ENCODE results near the gene SLC18A3. TPM values are rescaled to one million over a fixed set of nuclear protein-coding genes. Genes with fewer than 3 reads are reported as not detected.

Gene SLC18A3
- total RNA-seq, 5 donors from 2014 or later (not counting 1 experiment from before 2014, with no cell fraction given), result not detected

DNA sequence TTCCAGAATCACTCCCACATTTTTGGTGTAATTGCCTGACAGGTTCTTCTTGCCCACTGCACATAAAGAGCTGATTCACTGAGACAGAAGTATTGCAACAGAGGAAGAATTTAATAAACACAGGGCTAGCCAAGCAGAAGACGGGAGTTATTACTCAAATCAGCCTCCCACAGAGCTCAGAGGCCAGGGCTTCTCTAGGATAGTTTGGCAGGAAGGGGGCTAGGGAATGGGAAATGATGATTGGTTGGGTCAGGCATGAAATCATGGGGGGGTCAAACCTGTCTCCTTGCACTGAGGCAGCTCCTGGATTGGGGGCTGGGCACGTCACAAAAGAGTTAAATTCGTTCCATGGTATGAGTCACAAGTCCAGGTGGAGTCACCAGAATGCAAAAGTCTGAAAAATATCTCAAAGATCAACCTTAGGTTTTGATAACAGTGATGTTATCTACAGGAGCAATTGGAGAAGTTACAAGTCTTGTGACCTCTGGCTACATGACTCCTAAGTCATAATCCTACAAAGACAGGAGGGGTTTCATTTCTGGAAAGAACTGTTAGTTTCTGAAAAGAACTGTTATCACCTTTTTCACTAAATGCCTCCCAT, 41.0 kb upstream of the SLC18A3 start:
- ATAC-seq (replicated peaks in 1 of 4) (no peak), DNase-seq (no peak)
- Mint-ChIP-seq H3K9me3 (no peaks in the 10 kb centered on the region), H3K4me1 (peaks cover 0 to 3% (median 0%) of the 10 kb centered on the region in 3 donors), H3K27ac (no peak overlapping the region), H3K4me3 (no peak overlapping the region), H3K27me3 (peaks cover 9 to 18% of the 10 kb centered on the region in 2 donors), H3K36me3 (no peaks in the 10 kb centered on the region)
- CTCF ChIA-PET, result no interaction called here
- no peaks in the 10 kb centered on the region for H3K36me3 ChIP-seq (ENCODE audit: control insufficient read depth in 2 of 2, extremely low read depth in 1 of 2, insufficient read depth in 1 of 2, low read length in 1 of 2)
- H3K4me3 ChIP-seq (ENCODE audit: control insufficient read depth in 1 of 2, extremely low read depth in 1 of 2, low read length in 1 of 2), result no peak overlapping the region
- H3K9me3 ChIP-seq, result no peaks in the 10 kb centered on the region
- H3K27ac ChIP-seq (ENCODE audit: low read length), result no peak overlapping the region
- H3K4me1 ChIP-seq (ENCODE audit: control insufficient read depth in 1 of 2, extremely low read depth in 1 of 2, insufficient read depth in 2 of 2, low read length in 2 of 2), result no peaks in the 10 kb centered on the region
- H3K27me3 ChIP-seq (replicated peaks in 1 of 2; ENCODE audit: control insufficient read depth in 2 of 2, extremely low read depth in 1 of 2, insufficient read depth in 2 of 2, low read length in 1 of 2), result peaks cover 0 to 9% of the 10 kb centered on the region in 2 experiments
- POLR2A ChIA-PET, result no interaction called here
- no CpG with 5 or more reads among the region's 3 CpGs for WGBS (ENCODE audit: insufficient coverage)

DNA sequence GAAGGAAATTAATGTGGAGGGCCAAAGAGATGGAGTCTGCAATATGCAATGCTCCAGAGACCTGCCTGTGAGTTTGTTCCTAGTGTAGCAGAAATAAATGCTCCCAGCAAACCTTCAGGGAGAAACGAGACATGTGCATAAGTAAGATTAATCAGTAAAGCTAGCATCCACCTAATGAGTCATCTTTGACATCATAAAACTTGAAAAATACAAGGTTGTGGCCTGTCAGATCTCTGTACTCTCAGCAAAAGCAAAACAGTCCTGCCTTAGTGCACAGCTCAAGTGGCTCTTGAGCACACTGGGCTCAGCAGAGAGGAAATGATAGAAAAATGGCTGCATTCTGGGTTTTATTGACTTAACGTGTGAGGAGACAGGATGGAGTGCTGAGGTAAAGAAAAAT, 38.7 kb upstream of the SLC18A3 start:
- POLR2A ChIA-PET, result no interaction called here
- Histone ChIP-seq H3K4me1 (ENCODE audit: control insufficient read depth in 1 of 2, extremely low read depth in 1 of 2, insufficient read depth in 2 of 2, low read length in 2 of 2) (no peaks in the 10 kb centered on the region), H3K27ac (ENCODE audit: low read length) (no peak overlapping the region), H3K27me3 (replicated peaks in 1 of 2; ENCODE audit: control insufficient read depth in 2 of 2, extremely low read depth in 1 of 2, insufficient read depth in 2 of 2, low read length in 1 of 2) (peaks cover 0 to 9% of the 10 kb centered on the region in 2 experiments), H3K4me3 (ENCODE audit: control insufficient read depth in 1 of 2, extremely low read depth in 1 of 2, low read length in 1 of 2) (no peak overlapping the region), H3K9me3 (no peaks in the 10 kb centered on the region), H3K36me3 (ENCODE audit: control insufficient read depth in 2 of 2, extremely low read depth in 1 of 2, insufficient read depth in 1 of 2, low read length in 1 of 2) (no peaks in the 10 kb centered on the region)
- CTCF ChIA-PET, result interaction anchor here in 1 of 2 donors (0.6 kb wide), 1 partner anchor 18 kb away, joined by 3 read pairs; no protein-coding TSS in a partner anchor
- no peaks in the 10 kb centered on the region for H3K36me3 Mint-ChIP-seq
- ATAC-seq (replicated peaks in 1 of 4), result no peak
- DNase-seq, result no peak
- H3K27me3 Mint-ChIP-seq, result peaks cover 6 to 17% of the 10 kb centered on the region in 2 donors
- peaks cover 0 to 3% (median 0%) of the 10 kb centered on the region in 3 donors for H3K4me1 Mint-ChIP-seq
- no peak overlapping the region for H3K27ac Mint-ChIP-seq
- no peak overlapping the region for H3K4me3 Mint-ChIP-seq
- 40% methylated on average over 1 of the region's 2 CpGs for WGBS (ENCODE audit: insufficient coverage)
- H3K9me3 Mint-ChIP-seq, result no peaks in the 10 kb centered on the region

DNA sequence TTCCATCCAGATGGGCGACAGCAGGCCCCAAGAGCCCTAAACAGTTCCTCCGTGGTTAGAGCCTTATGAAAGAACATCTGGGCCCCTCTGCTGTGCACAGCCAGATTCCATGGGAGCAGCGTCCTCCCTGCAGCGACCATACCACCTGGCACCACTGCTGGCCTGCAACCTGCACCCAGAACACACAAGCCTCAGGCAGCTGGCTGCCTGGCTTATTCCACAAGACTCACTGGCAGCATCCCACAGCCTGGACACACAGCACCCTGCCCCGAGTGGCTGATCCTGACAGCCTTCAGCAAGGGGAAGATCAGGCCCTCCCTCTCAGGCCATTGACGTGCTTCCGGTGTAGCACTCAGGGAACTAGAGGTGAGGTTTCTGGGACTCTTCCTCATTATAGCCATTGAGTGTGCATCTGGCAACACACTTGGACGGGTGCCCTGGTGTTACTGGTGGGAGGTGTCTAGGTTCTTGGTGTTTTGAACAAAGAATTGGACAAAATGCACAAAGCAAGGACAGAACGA, 37.5 kb upstream of the SLC18A3 start:
- Histone ChIP-seq H3K27ac (ENCODE audit: low read length) (no peak overlapping the region), H3K36me3 (ENCODE audit: control insufficient read depth in 2 of 2, extremely low read depth in 1 of 2, insufficient read depth in 1 of 2, low read length in 1 of 2) (no peaks in the 10 kb centered on the region), H3K27me3 (replicated peaks in 1 of 2; ENCODE audit: control insufficient read depth in 2 of 2, extremely low read depth in 1 of 2, insufficient read depth in 2 of 2, low read length in 1 of 2) (peaks cover 0 to 12% of the 10 kb centered on the region in 2 experiments), H3K9me3 (no peaks in the 10 kb centered on the region), H3K4me3 (ENCODE audit: control insufficient read depth in 1 of 2, extremely low read depth in 1 of 2, low read length in 1 of 2) (no peak overlapping the region), H3K4me1 (ENCODE audit: control insufficient read depth in 1 of 2, extremely low read depth in 1 of 2, insufficient read depth in 2 of 2, low read length in 2 of 2) (no peaks in the 10 kb centered on the region)
- Mint-ChIP-seq H3K36me3 (no peaks in the 10 kb centered on the region), H3K4me3 (no peak overlapping the region), H3K4me1 (peaks cover 0 to 3% (median 0%) of the 10 kb centered on the region in 3 donors), H3K27ac (no peak overlapping the region), H3K9me3 (no peaks in the 10 kb centered on the region), H3K27me3 (peaks cover 12 to 25% of the 10 kb centered on the region in 2 donors)
- ChIA-PET CTCF (no interaction called here), POLR2A (no interaction called here)
- ATAC-seq (replicated peaks in 1 of 4), result no peak
- DNase-seq, result no peak
- 71% methylated on average over 9 of the region's 9 CpGs for WGBS (ENCODE audit: insufficient coverage)

DNA sequence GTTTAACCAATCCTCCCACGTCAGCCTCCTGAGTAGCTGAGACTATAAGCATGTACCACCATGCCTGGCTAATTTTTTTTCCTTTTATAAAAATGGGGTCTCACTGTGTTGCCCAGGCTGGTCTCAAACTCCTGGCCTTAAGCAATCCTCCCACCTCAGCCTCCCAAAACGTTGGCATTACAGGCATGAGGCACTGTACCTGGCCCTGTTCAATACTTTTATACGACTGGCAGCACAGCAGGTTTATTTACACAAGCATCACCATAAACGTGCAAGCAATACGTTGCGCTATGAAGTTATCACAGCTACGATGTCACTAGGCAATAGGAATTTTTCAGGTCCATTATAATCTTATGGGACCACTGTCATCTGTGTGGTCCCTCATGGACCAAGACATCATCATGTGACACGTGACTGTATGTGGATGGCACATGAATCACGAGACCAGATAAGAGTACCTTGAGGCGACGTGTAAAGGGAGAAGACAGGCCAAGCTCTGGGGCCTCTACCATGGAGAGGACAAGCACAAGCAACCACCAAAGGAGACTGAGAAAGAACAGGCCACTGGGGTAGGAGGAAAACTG, 34.5 kb upstream of the SLC18A3 start:
- 86% methylated on average over 7 of the region's 11 CpGs for WGBS (ENCODE audit: insufficient coverage)
- no peaks in the 10 kb centered on the region for H3K36me3 Mint-ChIP-seq
- H3K4me3 ChIP-seq (ENCODE audit: control insufficient read depth in 1 of 2, extremely low read depth in 1 of 2, low read length in 1 of 2), result no peak overlapping the region
- POLR2A ChIA-PET, result no interaction called here
- DNase-seq (no peak), ATAC-seq (replicated peaks in 1 of 4) (no peak)
- CTCF ChIA-PET, result interaction anchor here in 1 of 2 donors (0.9 kb wide), 1 partner anchor 14 kb away, joined by 4 read pairs; no protein-coding TSS in a partner anchor
- peaks cover 12 to 27% of the 10 kb centered on the region in 2 donors for H3K27me3 Mint-ChIP-seq
- H3K27me3 ChIP-seq (replicated peaks in 1 of 2; ENCODE audit: control insufficient read depth in 2 of 2, extremely low read depth in 1 of 2, insufficient read depth in 2 of 2, low read length in 1 of 2), result peaks cover 0 to 16% of the 10 kb centered on the region in 2 experiments
- no peaks in the 10 kb centered on the region for H3K9me3 ChIP-seq
- H3K4me1 ChIP-seq (ENCODE audit: control insufficient read depth in 1 of 2, extremely low read depth in 1 of 2, insufficient read depth in 2 of 2, low read length in 2 of 2), result no peaks in the 10 kb centered on the region
- H3K27ac ChIP-seq (ENCODE audit: low read length), result no peak overlapping the region
- H3K4me3 Mint-ChIP-seq, result no peak overlapping the region
- H3K36me3 ChIP-seq (ENCODE audit: control insufficient read depth in 2 of 2, extremely low read depth in 1 of 2, insufficient read depth in 1 of 2, low read length in 1 of 2), result no peaks in the 10 kb centered on the region
- H3K9me3 Mint-ChIP-seq, result no peaks in the 10 kb centered on the region
- H3K4me1 Mint-ChIP-seq, result no peaks in the 10 kb centered on the region
- no peak overlapping the region for H3K27ac Mint-ChIP-seq

DNA sequence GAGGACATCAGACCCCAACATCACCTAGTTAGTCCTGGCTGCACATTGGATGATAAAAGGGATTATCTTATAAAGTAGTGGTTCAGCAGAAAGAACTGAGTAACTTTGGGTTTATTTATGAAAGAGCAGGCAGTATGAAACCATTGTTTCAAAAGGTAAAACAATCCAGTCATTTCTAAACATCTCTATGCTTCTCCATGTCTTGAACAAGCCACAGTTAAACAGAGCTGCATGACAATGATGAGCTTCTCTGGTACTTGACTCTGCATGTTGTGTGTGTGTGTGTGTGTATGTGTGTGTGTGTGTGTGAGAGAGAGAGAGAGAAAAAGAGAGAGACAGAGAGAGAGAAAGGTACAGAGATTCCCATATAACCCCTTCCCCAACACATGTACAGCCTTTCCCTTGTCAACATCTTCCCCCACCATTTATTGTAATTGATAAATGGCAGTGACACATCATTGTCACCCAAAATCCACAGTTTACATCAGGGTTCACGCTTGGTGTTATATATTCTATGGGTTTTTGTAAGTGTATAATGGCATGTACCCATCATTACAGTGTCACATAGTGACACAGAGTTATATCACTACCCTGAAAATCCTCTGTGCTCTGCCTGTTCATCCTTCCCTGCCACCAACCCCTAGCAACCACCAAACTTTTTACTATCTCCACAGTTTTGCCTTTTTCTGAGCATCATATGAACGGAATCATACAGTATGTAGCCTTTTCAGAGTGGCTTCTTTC, 32.8 kb upstream of the SLC18A3 start:
- CTCF ChIA-PET, result interaction anchor here in 1 of 2 donors (0.8 kb wide), 1 partner anchor 13 kb away, joined by 3 read pairs; no protein-coding TSS in a partner anchor

DNA sequence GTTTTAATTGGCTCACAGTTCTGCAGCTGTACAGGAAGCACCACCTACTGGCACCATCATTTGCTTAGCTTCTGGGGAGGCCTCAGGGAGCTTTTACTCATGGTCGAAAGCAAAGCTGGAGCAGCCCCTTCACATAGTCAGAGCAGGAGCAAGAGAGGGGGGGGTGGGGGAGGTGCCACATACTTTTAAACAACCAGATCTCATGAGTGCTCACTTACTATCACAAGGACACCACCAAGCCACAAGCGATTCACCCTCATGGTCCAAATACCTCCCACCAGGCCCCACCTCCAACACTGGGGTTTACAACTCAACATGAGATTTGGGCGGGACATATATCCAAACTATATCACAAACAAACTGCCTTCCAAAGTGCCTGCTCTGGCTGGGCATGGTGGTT, 31.7 kb upstream of the SLC18A3 start:
- no peaks in the 10 kb centered on the region for H3K9me3 Mint-ChIP-seq
- Histone ChIP-seq H3K27ac (ENCODE audit: low read length) (no peak overlapping the region), H3K4me3 (ENCODE audit: control insufficient read depth in 1 of 2, extremely low read depth in 1 of 2, low read length in 1 of 2) (no peak overlapping the region), H3K36me3 (ENCODE audit: control insufficient read depth in 2 of 2, extremely low read depth in 1 of 2, insufficient read depth in 1 of 2, low read length in 1 of 2) (no peaks in the 10 kb centered on the region), H3K4me1 (ENCODE audit: control insufficient read depth in 1 of 2, extremely low read depth in 1 of 2, insufficient read depth in 2 of 2, low read length in 2 of 2) (no peaks in the 10 kb centered on the region), H3K27me3 (replicated peaks in 1 of 2; ENCODE audit: control insufficient read depth in 2 of 2, extremely low read depth in 1 of 2, insufficient read depth in 2 of 2, low read length in 1 of 2) (peaks cover 0 to 14% of the 10 kb centered on the region in 2 experiments), H3K9me3 (no peaks in the 10 kb centered on the region)
- H3K4me3 Mint-ChIP-seq, result no peak overlapping the region
- peaks cover 0 to 4% (median 2%) of the 10 kb centered on the region in 3 donors for H3K4me1 Mint-ChIP-seq
- POLR2A ChIA-PET, result interaction anchor here in 1 of 2 donors (0.6 kb wide), 1 partner anchor 33 kb away, joined by 5 read pairs; no protein-coding TSS in a partner anchor
- no peaks in the 10 kb centered on the region for H3K36me3 Mint-ChIP-seq
- no peak for DNase-seq
- peaks cover 19 to 38% of the 10 kb centered on the region in 2 donors for H3K27me3 Mint-ChIP-seq
- no peak for ATAC-seq (replicated peaks in 1 of 4)
- H3K27ac Mint-ChIP-seq, result no peak overlapping the region
- CTCF ChIA-PET, result interaction anchor here in 1 of 2 donors (0.8 kb wide), 1 partner anchor 12 kb away, joined by 3 read pairs; no protein-coding TSS in a partner anchor
- WGBS (ENCODE audit: insufficient coverage), result 100% methylated on average over 2 of the region's 3 CpGs

More for the DNA sequence above, 32.8 kb upstream of the SLC18A3 start:
- no peaks in the 10 kb centered on the region for H3K36me3 Mint-ChIP-seq
- Histone ChIP-seq H3K4me3 (ENCODE audit: control insufficient read depth in 1 of 2, extremely low read depth in 1 of 2, low read length in 1 of 2) (no peak overlapping the region), H3K9me3 (no peaks in the 10 kb centered on the region), H3K27me3 (replicated peaks in 1 of 2; ENCODE audit: control insufficient read depth in 2 of 2, extremely low read depth in 1 of 2, insufficient read depth in 2 of 2, low read length in 1 of 2) (peaks cover 0 to 16% of the 10 kb centered on the region in 2 experiments), H3K4me1 (ENCODE audit: control insufficient read depth in 1 of 2, extremely low read depth in 1 of 2, insufficient read depth in 2 of 2, low read length in 2 of 2) (no peaks in the 10 kb centered on the region), H3K27ac (ENCODE audit: low read length) (no peak overlapping the region), H3K36me3 (ENCODE audit: control insufficient read depth in 2 of 2, extremely low read depth in 1 of 2, insufficient read depth in 1 of 2, low read length in 1 of 2) (no peaks in the 10 kb centered on the region)
- WGBS (ENCODE audit: insufficient coverage), result no CpG with 5 or more reads among the region's 2 CpGs
- no peaks in the 10 kb centered on the region for H3K9me3 Mint-ChIP-seq
- H3K27ac Mint-ChIP-seq, result no peak overlapping the region
- POLR2A ChIA-PET, result interaction anchor here in 1 of 2 donors (0.6 kb wide), 1 partner anchor 32 kb away, joined by 5 read pairs; no protein-coding TSS in a partner anchor
- peaks cover 0 to 4% (median 2%) of the 10 kb centered on the region in 3 donors for H3K4me1 Mint-ChIP-seq
- no peak overlapping the region for H3K4me3 Mint-ChIP-seq
- DNase-seq (no peak), ATAC-seq (replicated peaks in 1 of 4) (no peak)
- peaks cover 12 to 29% of the 10 kb centered on the region in 2 donors for H3K27me3 Mint-ChIP-seq
